GM12801 (cell line): Measurements from ENCODE around the gene ATP6AP2.

ENCODE experiments used
- TF ChIP-seq, protein P1 (sequence below): IDR thresholded peaks from one replicate; pipeline ENCODE4 v1.5.1; 2011; ENCODE audit warnings: control low read depth; ENCODE audit not compliant: insufficient read length; ENCODE audit errors: extremely low read depth

The ATP6AP2 gene

DNA sequence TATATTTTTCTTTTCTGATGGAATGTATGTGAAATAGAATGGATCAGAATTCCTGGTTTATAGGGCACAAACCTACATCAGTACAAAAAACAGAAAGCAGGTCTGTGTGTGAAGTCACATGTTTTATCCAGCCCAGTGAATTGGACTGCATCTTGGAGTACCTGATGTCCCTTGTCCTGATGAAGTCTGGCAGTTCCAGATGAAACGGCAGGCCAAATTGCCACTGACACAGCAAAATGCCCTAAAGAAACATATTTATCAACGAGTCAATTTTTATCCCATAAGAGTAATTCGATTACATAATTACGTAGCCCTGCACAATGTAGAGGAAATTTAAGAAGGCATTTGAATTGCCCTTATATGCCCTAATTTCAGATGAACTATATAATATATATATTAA, 37.8 kb upstream of the ATP6AP2 start:
- TF ChIP-seq, protein P1, sequence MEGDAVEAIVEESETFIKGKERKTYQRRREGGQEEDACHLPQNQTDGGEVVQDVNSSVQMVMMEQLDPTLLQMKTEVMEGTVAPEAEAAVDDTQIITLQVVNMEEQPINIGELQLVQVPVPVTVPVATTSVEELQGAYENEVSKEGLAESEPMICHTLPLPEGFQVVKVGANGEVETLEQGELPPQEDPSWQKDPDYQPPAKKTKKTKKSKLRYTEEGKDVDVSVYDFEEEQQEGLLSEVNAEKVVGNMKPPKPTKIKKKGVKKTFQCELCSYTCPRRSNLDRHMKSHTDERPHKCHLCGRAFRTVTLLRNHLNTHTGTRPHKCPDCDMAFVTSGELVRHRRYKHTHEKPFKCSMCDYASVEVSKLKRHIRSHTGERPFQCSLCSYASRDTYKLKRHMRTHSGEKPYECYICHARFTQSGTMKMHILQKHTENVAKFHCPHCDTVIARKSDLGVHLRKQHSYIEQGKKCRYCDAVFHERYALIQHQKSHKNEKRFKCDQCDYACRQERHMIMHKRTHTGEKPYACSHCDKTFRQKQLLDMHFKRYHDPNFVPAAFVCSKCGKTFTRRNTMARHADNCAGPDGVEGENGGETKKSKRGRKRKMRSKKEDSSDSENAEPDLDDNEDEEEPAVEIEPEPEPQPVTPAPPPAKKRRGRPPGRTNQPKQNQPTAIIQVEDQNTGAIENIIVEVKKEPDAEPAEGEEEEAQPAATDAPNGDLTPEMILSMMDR: no peak

- TF ChIP-seq, protein P1: no peak
Observed at GRCh38 chrX:40543661-40544328, 37.0 kb upstream of the ATP6AP2 start.

GRCh38 chrX:40544343-40545266, 36.2 kb upstream of the ATP6AP2 start:
- TF ChIP-seq, protein P1: no peak

DNA sequence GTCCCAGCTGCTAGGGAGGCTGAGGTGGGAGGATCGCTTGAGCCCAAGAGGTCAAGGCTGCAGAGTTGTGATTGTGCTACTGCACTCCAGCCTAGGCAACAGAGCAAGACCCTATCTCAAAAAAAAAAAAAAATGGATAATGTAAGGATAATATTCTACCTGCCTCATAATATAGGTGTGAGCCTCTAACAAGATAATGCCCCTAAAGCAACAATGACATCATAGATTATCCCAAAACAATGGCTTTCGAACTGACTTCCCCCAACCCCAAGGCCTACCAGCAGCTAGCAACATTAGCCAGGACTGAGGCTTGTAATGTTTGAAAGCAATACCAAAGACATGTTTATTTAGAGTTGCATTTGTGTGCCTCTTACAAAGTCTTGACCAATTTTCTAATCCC, 33.9 kb upstream of the ATP6AP2 start:
- TF ChIP-seq, protein P1: no peak

DNA sequence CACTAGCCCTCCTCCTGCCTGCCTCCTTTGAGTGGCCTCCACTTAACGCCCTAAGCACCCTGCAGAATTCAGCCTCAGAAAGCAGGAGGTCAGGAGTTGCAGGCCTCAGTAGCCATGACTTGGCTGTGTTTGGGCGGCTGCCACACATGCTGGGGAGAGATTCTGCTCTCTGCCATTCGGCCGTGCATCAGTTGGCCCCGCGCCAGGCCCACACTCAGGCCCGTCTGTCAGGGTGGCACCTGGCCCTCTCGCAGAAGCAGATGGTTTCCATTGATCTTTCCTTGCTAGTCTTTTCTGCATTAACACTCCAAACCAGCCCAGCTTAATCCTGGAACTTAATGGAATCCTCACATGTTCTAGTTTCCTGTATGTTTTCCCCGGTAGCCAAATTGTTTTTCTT, 30.7 kb upstream of the ATP6AP2 start:
- TF ChIP-seq, protein P1: no peak

DNA sequence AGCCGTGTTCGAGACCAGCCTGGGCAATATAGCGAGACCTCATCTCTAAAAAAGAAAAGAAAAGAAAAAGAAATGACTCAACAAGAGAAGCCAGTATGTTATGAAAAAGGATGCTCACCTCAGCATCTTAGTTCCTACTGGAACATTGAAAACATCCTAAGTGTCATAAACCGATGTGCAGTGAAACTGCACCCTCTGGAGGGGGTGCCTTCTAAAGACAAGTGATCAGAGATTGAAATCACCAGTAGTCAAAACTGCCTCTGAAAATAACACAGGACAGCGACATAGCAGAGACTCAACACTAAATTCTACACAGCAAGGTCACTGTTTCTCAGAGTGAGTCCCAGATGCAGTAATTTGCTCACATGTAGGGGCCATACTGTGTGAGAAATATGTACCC, 28.0 kb upstream of the ATP6AP2 start:
- TF ChIP-seq, protein P1: no peak

DNA sequence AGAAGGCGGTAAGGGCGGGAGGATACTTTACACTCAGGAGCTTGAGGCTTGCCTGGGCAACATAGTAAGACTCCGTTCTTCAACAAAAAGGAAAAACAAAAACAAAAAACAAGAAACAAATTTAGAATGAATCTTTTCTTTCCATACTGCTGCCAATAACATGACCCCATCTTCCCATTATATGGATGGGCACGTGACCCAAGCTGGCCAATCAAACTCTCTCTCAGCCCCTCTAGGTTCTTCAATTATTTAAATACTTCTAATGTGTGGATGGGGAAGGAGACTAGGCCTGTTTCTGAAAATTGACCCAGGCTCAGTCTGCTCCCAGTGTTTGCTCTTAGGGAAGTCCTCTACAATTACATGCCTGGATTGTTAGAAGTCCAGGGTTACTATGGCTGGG, 22.2 kb upstream of the ATP6AP2 start:
- TF ChIP-seq, protein P1: no peak
